Measurements from ENCODE around the gene MYBPC3. TPM values are rescaled to one million over a fixed set of nuclear protein-coding genes. Genes with fewer than 3 reads are reported as not detected.
"Not testable (repeated sequence)": the region's sequence is repeated elsewhere in the genome, so short reads cannot be mapped to it uniquely, and the experiment has no call there.

The MYBPC3 gene
- total RNA-seq, 1 donor from 2014 or later = 1.6 TPM

DNA sequence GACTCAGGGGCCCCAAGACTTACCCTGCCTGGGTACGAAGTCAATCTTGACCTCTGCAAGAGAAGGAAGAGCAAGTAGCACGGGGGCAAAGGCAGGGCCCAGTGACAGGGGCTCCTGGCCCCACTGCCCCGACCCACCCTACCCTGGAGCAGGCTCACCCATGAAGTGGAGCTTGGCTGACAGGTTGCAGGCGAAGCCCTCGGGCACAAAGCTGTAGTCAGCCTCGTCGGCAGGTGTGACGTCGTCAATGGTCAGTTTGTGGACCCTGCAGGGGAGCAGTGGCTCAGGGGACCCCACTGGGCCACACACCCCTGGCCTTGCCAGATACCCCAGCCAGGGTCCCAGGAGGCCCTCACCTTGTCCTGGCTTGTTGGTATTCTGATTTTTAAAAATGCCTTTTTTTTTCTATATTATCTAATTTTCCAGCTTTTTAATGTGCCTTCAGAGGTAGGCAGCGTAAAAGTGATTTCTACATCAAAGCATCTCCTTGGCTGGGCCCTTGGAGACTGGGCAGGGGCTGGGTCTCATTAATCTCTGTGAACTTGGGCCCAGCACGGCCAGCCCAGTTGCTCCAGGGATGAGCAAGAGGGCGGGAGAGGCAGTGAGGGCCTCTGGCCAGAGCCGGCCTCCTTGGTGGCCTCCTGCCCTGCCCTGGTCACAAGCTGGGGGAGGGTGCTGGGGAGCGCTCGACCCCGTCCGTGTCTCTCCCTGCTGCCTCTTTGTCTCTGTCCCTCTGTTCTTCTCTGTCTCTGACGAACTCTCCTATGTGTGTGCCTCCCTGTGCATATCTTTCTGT, 11.3 kb downstream of the MYBPC3 start:
- Histone ChIP-seq H3K36me3 (ENCODE audit: control insufficient read depth in 3 of 3, insufficient read depth in 3 of 3, low read length in 3 of 3) (no peaks in the 10 kb centered on the region), H3K27ac (ENCODE audit: low read depth, low read length) (no peak overlapping the region), H3K9ac (ENCODE audit: low read depth in 1 of 3, low read length in 3 of 3) (no peak overlapping the region), H3K9me3 (ENCODE audit: control insufficient read depth in 3 of 3, low read length in 3 of 3) (no peaks in the 10 kb centered on the region), H3K4me3 (ENCODE audit: low read length in 3 of 3) (no peak overlapping the region), H3K27me3 (ENCODE audit: control insufficient read depth in 3 of 3, insufficient read depth in 3 of 3, low read length in 3 of 3) (no peaks in the 10 kb centered on the region), H3K4me1 (ENCODE audit: control insufficient read depth in 3 of 3, insufficient read depth in 3 of 3, low read length in 3 of 3) (no peaks in the 10 kb centered on the region)

DNA sequence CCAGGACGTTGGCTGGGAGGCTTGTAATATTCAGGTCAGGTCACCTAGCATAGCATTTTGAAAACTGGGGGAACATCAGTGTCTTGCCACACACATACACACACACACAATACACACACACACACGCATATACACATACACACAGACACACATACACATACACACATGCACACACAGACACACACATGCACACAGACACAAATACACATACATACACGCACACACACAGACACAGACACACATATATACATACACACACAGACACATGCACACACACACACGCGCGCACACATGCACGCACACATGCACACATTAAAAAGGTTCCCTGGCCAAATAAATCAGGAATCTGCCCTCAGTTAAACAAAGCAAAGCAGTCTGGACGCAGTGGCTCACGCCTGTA, 12.5 kb downstream of the MYBPC3 start:
- Histone ChIP-seq H3K4me1 (ENCODE audit: control insufficient read depth in 3 of 3, insufficient read depth in 3 of 3, low read length in 3 of 3) (no peaks in the 10 kb centered on the region), H3K36me3 (ENCODE audit: control insufficient read depth in 3 of 3, insufficient read depth in 3 of 3, low read length in 3 of 3) (no peaks in the 10 kb centered on the region), H3K4me3 (ENCODE audit: low read length in 3 of 3) (no peak overlapping the region), H3K9ac (ENCODE audit: low read depth in 1 of 3, low read length in 3 of 3) (no peak overlapping the region), H3K27ac (ENCODE audit: low read depth, low read length) (no peak overlapping the region), H3K27me3 (ENCODE audit: control insufficient read depth in 3 of 3, insufficient read depth in 3 of 3, low read length in 3 of 3) (no peaks in the 10 kb centered on the region), H3K9me3 (ENCODE audit: control insufficient read depth in 3 of 3, low read length in 3 of 3) (no peaks in the 10 kb centered on the region)

DNA sequence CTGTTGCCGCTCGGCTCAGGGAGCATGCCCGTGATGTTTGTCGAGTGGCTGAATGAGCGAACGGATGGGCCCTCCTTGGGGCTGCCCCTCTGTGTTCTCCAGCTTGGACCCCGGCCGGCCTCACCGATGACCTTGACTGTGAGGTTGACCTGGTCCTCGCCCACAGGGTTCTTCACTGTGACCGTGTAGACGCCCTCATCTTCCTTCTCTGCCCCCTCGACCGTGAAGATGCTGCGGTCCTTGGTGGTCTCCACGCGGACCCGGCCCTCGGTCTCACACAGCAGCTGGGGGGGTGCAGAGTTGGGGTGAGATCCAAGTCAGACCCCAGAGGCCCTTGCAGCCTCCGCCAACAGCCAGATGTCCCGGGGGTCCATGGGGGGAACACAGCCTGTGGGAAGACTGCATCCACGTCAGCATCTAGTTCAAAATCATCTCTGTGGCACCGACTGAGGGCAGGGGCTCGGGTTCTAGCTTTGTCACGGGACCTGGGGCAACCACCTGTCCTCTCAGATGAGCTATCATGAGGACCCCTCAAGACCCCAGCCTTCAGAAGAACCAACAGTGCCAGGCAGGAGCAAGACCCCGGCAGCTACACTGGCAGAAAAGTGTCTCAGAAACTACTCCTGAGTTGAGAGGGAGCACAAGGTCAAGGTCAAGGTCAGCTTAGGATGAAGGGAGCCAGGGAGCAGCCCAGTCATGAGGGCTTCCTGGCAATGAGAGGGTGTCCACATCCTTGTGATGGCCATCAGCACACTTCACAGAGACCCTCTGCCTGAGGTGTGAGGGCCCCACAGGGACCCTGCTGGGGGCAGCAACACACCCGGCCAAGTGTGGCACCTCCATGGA, 13.9 kb downstream of the MYBPC3 start:
- Histone ChIP-seq H3K4me1 (ENCODE audit: control insufficient read depth in 3 of 3, insufficient read depth in 3 of 3, low read length in 3 of 3) (no peaks in the 10 kb centered on the region), H3K9ac (ENCODE audit: low read depth in 1 of 3, low read length in 3 of 3) (no peak overlapping the region), H3K9me3 (ENCODE audit: control insufficient read depth in 3 of 3, low read length in 3 of 3) (no peaks in the 10 kb centered on the region), H3K27me3 (ENCODE audit: control insufficient read depth in 3 of 3, insufficient read depth in 3 of 3, low read length in 3 of 3) (no peaks in the 10 kb centered on the region), H3K36me3 (ENCODE audit: control insufficient read depth in 3 of 3, insufficient read depth in 3 of 3, low read length in 3 of 3) (no peaks in the 10 kb centered on the region), H3K4me3 (ENCODE audit: low read length in 3 of 3) (no peak overlapping the region), H3K27ac (ENCODE audit: low read depth, low read length) (no peak overlapping the region)

DNA sequence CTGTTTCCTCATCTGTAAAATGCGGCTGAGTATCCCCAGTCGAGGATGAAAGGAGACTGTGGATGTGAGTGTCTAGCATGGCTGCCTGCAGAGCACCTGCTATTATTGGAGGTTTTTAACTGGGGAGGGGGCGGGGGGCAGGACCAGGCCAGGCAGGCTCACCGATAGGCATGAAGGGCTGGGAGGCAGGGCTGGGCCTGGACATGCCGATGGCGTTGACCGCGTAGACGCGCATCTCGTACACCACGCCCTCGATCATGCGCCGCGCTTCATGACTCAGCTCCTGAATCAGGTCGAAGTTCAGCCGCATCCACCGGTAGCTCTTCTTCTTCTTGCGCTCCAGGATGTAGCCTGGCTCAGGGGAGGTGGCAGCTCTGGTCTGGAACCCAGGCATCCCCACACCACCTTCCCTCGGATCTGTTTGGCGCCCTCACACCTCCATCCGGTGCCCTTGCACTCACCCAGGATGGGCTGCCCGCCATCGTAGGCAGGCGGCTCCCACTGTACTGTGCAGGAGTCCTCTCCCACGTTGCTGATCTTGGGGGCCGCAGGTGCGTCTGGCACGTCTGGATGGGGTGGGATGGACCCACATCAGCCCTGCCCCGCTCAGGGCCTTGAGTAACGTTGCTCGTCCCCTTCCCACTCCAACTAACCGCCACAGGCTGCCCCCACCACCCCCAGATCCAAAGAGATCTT, 15.1 kb downstream of the MYBPC3 start:
- Histone ChIP-seq H3K9me3 (ENCODE audit: control insufficient read depth in 3 of 3, low read length in 3 of 3) (no peaks in the 10 kb centered on the region), H3K27me3 (ENCODE audit: control insufficient read depth in 3 of 3, insufficient read depth in 3 of 3, low read length in 3 of 3) (no peaks in the 10 kb centered on the region), H3K4me1 (ENCODE audit: control insufficient read depth in 3 of 3, insufficient read depth in 3 of 3, low read length in 3 of 3) (peaks cover 0 to 2% (median 1%) of the 10 kb centered on the region in 3 donors), H3K36me3 (ENCODE audit: control insufficient read depth in 3 of 3, insufficient read depth in 3 of 3, low read length in 3 of 3) (no peaks in the 10 kb centered on the region), H3K4me3 (ENCODE audit: low read length in 3 of 3) (no peak overlapping the region), H3K27ac (ENCODE audit: low read depth, low read length) (no peak overlapping the region), H3K9ac (ENCODE audit: low read depth in 1 of 3, low read length in 3 of 3) (no peak overlapping the region)

DNA sequence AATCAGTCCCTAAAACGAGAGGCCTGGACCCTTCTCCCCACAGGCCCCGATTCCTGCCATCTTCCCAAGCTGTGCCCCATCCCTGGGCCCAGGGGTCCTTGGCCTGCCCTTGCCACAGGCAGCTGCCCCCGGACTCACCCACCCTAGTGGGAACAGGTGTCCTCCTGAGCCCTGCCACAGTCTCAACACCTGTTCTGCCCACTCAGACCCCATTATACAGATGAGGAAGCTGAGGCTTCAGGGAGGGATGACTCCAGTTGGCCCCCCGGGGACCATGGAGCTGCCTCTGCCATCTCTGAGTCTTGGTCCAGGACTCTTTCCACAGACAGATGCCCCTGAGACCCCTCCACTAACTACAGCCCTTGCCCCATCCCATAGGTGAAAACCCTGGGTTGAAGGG, 15.9 kb downstream of the MYBPC3 start:
- Histone ChIP-seq H3K4me1 (ENCODE audit: control insufficient read depth in 3 of 3, insufficient read depth in 3 of 3, low read length in 3 of 3) (peaks cover 4 to 9% (median 9%) of the 10 kb centered on the region in 3 donors), H3K9ac (ENCODE audit: low read depth in 1 of 3, low read length in 3 of 3) (no peak overlapping the region), H3K27ac (ENCODE audit: low read depth, low read length) (no peak overlapping the region), H3K4me3 (ENCODE audit: low read length in 3 of 3) (no peak overlapping the region), H3K36me3 (ENCODE audit: control insufficient read depth in 3 of 3, insufficient read depth in 3 of 3, low read length in 3 of 3) (no peaks in the 10 kb centered on the region), H3K27me3 (ENCODE audit: control insufficient read depth in 3 of 3, insufficient read depth in 3 of 3, low read length in 3 of 3) (no peaks in the 10 kb centered on the region), H3K9me3 (ENCODE audit: control insufficient read depth in 3 of 3, low read length in 3 of 3) (no peaks in the 10 kb centered on the region)

DNA sequence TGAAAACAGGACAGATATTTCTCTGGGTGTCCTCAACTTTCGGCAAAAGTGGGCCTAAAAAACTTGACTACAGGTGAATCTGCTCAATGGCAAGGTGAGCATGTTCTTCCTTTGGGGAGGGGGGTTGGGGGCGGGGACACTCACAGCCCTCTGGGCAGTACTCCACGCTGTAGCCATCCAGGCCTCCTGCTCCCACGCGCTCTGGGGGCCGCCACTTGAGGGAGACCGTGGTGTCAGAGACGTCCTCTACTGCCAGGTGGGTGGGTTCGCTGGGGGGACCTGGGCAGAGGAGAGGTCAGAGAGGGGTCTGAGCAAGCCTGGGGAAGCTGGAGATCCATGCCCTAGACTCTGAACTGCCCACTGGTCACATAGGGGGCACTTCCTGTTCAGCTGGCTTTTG, 16.8 kb downstream of the MYBPC3 start:
- no peak overlapping the region for H3K27ac ChIP-seq (ENCODE audit: low read depth, low read length)
- no peak overlapping the region for H3K4me3 ChIP-seq (ENCODE audit: low read length in 3 of 3)
- H3K4me1 ChIP-seq (ENCODE audit: control insufficient read depth in 3 of 3, insufficient read depth in 3 of 3, low read length in 3 of 3) = peaks cover 12 to 18% (median 17%) of the 10 kb centered on the region in 3 donors
- peaks cover 0 to 3% (median 0%) of the 10 kb centered on the region in 3 donors for H3K36me3 ChIP-seq (ENCODE audit: control insufficient read depth in 3 of 3, insufficient read depth in 3 of 3, low read length in 3 of 3)
- no peaks in the 10 kb centered on the region for H3K9me3 ChIP-seq (ENCODE audit: control insufficient read depth in 3 of 3, low read length in 3 of 3)
- no peaks in the 10 kb centered on the region for H3K27me3 ChIP-seq (ENCODE audit: control insufficient read depth in 3 of 3, insufficient read depth in 3 of 3, low read length in 3 of 3)
- H3K9ac ChIP-seq (ENCODE audit: low read depth in 1 of 3, low read length in 3 of 3) = no peak overlapping the region

DNA sequence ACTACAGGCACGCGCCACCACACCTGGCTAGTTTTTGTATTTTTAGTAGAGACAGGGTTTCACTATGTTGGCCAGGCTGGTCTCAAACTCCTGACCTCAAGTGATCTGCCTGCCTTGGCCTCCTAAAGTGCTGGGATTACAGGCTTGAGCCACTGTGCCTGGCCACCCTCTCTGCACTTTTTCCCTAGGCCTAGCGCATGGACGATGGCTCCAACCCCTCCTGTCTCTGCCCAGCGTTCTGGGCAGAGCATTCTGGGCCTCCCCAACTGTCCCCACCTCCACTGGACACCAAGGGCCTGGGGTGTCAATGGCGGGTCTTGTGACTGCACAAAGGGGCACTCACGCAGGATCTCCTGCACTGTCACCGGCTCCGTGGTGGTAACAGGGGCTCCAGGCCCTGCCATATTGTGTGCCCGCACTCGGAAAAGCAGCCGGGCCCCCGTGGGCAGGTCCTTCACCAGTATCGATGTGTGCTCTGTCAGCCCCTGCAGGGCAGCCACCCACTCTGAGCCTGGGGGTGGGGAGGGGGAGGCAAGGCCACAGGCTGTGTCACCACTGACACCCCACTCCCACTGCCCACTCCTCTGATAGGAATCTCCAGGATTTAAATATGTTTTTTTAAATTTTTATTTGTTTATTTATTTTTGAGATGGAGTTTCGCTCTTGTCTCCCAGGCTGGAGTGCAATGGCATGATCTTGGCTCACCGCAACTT, 17.6 kb downstream of the MYBPC3 start:
- H3K27me3 ChIP-seq (ENCODE audit: control insufficient read depth in 3 of 3, insufficient read depth in 3 of 3, low read length in 3 of 3); H3K4me3 ChIP-seq (ENCODE audit: low read length in 3 of 3); H3K27ac ChIP-seq (ENCODE audit: low read depth, low read length); H3K9ac ChIP-seq (ENCODE audit: low read depth in 1 of 3, low read length in 3 of 3); H3K36me3 ChIP-seq (ENCODE audit: control insufficient read depth in 3 of 3, insufficient read depth in 3 of 3, low read length in 3 of 3); H3K9me3 ChIP-seq (ENCODE audit: control insufficient read depth in 3 of 3, low read length in 3 of 3): not testable (repeated sequence)
- H3K4me1 ChIP-seq (ENCODE audit: control insufficient read depth in 3 of 3, insufficient read depth in 3 of 3, low read length in 3 of 3) = peaks cover 21 to 27% (median 26%) of the 10 kb centered on the region in 3 donors

DNA sequence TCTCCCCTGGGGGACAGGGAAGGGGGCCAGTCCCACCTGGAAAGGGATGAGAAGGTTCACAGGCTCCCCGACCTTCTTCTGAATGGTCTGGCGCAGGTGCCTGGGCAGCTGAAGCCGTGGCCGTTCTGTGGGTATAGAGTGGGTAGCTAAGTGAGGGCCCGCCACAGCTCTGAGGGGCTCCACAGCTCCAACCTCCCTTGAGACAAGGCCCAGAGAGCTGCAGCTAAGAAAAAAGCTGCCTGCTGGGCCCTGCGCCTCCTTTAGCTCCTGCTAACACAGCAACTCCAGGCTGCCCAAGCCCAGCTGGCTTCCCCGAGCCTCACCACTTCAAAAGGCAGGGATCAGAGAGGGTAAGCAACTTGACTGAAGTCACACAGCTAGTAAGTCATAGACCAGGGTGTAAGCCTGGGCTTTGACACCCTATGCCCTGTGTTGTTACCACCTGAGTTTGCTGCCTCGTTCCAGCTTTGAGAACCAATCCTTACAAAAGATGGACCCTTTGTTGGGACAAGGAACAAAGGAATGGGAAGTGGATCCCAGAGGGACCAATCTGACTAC, 18.5 kb downstream of the MYBPC3 start:
- Histone ChIP-seq H3K27ac (ENCODE audit: low read depth, low read length) (no peak overlapping the region), H3K36me3 (ENCODE audit: control insufficient read depth in 3 of 3, insufficient read depth in 3 of 3, low read length in 3 of 3) (peaks cover 3 to 8% (median 3%) of the 10 kb centered on the region in 3 donors), H3K4me1 (ENCODE audit: control insufficient read depth in 3 of 3, insufficient read depth in 3 of 3, low read length in 3 of 3) (peaks cover 30 to 36% (median 35%) of the 10 kb centered on the region in 3 donors), H3K9ac (ENCODE audit: low read depth in 1 of 3, low read length in 3 of 3) (no peak overlapping the region), H3K9me3 (ENCODE audit: control insufficient read depth in 3 of 3, low read length in 3 of 3) (no peaks in the 10 kb centered on the region), H3K4me3 (ENCODE audit: low read length in 3 of 3) (no peak overlapping the region), H3K27me3 (ENCODE audit: control insufficient read depth in 3 of 3, insufficient read depth in 3 of 3, low read length in 3 of 3) (no peaks in the 10 kb centered on the region)

DNA sequence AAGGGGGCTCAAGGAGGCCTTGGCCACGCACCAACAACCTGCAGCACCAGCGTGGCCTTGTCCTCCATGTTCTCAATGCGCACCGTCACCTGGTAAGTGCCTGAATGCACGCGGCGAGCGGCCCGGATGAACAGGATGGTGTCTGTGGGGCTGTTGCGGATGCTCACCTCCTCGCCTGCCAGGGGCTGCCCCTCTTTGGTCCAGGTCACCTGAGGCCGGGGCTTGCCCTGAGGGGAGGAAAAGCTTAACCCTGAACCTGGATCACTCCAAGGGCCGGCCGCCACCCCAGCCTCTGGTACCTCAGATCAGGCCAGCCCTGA, 19.0 kb downstream of the MYBPC3 start:
- no peaks in the 10 kb centered on the region for H3K9me3 ChIP-seq (ENCODE audit: control insufficient read depth in 3 of 3, low read length in 3 of 3)
- H3K4me1 ChIP-seq (ENCODE audit: control insufficient read depth in 3 of 3, insufficient read depth in 3 of 3, low read length in 3 of 3) = peaks cover 34 to 41% (median 40%) of the 10 kb centered on the region in 3 donors
- peaks cover 7 to 13% (median 7%) of the 10 kb centered on the region in 3 donors for H3K36me3 ChIP-seq (ENCODE audit: control insufficient read depth in 3 of 3, insufficient read depth in 3 of 3, low read length in 3 of 3)
- no peaks in the 10 kb centered on the region for H3K27me3 ChIP-seq (ENCODE audit: control insufficient read depth in 3 of 3, insufficient read depth in 3 of 3, low read length in 3 of 3)
- H3K4me3 ChIP-seq (ENCODE audit: low read length in 3 of 3) = no peak overlapping the region
- no peak overlapping the region for H3K9ac ChIP-seq (ENCODE audit: low read depth in 1 of 3, low read length in 3 of 3)
- H3K27ac ChIP-seq (ENCODE audit: low read depth, low read length) = no peak overlapping the region

All from skeletal muscle tissue (tissue), 4 donors.